ENCODE data around the gene MOGAT1. TPM values are rescaled to one million over a fixed set of nuclear protein-coding genes. Genes with fewer than 3 reads are reported as not detected.

The MOGAT1 gene
- total RNA-seq, 3 donors from 2014 or later (not counting 1 experiment from before 2014, with no cell fraction given) = not detected

DNA sequence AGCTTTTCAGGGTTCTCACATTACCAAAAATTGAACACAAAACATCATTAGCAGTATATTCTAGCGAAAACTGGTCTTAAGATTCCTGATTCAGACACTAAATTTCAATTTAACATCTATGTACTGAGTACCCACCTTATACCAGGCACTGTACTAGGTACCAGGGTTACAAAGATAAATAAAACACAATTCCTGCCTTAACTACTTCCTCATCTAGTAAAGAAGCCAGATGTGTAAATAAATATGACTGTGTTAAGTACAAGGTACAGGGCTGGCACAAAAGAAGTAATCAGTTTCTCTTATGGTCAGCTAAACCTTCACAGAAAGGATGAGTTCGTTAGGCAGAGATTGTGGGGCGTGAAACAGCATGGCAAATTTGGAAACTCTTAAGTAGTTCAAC lies 21.7 kb upstream of the MOGAT1 start:
- no peaks in the 10 kb centered on the region for H3K27me3 Mint-ChIP-seq (ENCODE audit: low read depth in 2 of 2)
- Histone ChIP-seq H3K27ac (ENCODE audit: low read length) (no peak overlapping the region), H3K4me3 (ENCODE audit: low read length) (no peak overlapping the region), H3K4me1 (ENCODE audit: control insufficient read depth, insufficient read depth, low read length) (peaks cover 2% of the 10 kb centered on the region), H3K27me3 (ENCODE audit: control insufficient read depth, insufficient read depth, low read length) (no peaks in the 10 kb centered on the region), H3K9me3 (ENCODE audit: control insufficient read depth, insufficient read depth, low read length) (no peaks in the 10 kb centered on the region), H3K36me3 (ENCODE audit: control insufficient read depth, insufficient read depth, low read length) (peaks cover 21% of the 10 kb centered on the region)
- ATAC-seq = no peak
- no peak for DNase-seq
- H3K36me3 Mint-ChIP-seq = peaks cover 12% of the 10 kb centered on the region
- intact Hi-C loops (cut with micrococcal nuclease) = no loop called here
- H3K27ac Mint-ChIP-seq = no peak overlapping the region
- 98% methylated on average over 3 of the region's 3 CpGs for WGBS (ENCODE audit: insufficient coverage)
- TF ChIP-seq, protein P1, sequence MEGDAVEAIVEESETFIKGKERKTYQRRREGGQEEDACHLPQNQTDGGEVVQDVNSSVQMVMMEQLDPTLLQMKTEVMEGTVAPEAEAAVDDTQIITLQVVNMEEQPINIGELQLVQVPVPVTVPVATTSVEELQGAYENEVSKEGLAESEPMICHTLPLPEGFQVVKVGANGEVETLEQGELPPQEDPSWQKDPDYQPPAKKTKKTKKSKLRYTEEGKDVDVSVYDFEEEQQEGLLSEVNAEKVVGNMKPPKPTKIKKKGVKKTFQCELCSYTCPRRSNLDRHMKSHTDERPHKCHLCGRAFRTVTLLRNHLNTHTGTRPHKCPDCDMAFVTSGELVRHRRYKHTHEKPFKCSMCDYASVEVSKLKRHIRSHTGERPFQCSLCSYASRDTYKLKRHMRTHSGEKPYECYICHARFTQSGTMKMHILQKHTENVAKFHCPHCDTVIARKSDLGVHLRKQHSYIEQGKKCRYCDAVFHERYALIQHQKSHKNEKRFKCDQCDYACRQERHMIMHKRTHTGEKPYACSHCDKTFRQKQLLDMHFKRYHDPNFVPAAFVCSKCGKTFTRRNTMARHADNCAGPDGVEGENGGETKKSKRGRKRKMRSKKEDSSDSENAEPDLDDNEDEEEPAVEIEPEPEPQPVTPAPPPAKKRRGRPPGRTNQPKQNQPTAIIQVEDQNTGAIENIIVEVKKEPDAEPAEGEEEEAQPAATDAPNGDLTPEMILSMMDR (IDR thresholded peaks at IDR 0.05) = no peak
- no peaks in the 10 kb centered on the region for H3K9me3 Mint-ChIP-seq
- H3K4me3 Mint-ChIP-seq = no peak overlapping the region
- peaks cover 23 to 25% of the 10 kb centered on the region in 2 donors for H3K4me1 Mint-ChIP-seq

DNA sequence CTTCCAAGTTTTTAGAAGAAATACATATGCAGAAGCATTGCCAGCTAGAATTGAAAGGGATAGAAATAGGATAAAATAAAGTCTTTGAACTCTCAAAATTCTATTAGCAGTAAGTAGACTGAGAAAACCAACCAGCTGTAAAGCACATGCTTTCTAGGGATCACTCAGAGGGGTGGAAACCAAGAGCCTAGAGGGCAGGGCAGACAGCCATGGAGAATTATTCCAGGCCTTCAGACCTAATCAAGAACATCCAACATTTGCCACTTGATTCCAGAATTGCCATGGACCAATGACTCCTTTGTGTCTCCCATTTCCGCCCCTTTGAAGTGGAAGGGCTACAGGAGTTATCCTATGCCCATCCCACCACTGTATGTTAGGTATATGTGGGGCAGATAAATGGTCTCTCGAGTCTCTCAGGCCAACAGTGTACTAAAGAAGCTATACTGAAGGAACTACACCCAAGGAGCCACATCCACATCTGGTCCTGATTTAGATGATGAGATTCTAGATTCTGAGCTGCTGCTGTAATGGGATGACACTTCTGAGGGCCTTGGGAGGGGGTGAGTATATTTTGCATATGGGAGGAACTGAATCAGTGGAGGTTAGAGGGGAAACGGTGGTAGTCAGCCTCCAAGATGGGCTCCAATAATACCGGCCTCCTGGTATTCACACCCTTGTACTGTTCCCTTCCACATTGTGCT lies 19.6 kb upstream of the MOGAT1 start:
- DNase-seq = no peak
- peaks cover 41 to 43% of the 10 kb centered on the region in 2 donors for H3K4me1 Mint-ChIP-seq
- H3K4me3 Mint-ChIP-seq = no peak overlapping the region
- H3K27me3 Mint-ChIP-seq (ENCODE audit: low read depth in 2 of 2) = no peaks in the 10 kb centered on the region
- Histone ChIP-seq H3K9me3 (ENCODE audit: control insufficient read depth, insufficient read depth, low read length) (no peaks in the 10 kb centered on the region), H3K27ac (ENCODE audit: low read length) (no peak overlapping the region), H3K36me3 (ENCODE audit: control insufficient read depth, insufficient read depth, low read length) (peaks cover 4% of the 10 kb centered on the region), H3K27me3 (ENCODE audit: control insufficient read depth, insufficient read depth, low read length) (no peaks in the 10 kb centered on the region), H3K4me3 (ENCODE audit: low read length) (no peak overlapping the region), H3K4me1 (ENCODE audit: control insufficient read depth, insufficient read depth, low read length) (peaks cover 18% of the 10 kb centered on the region)
- H3K9me3 Mint-ChIP-seq = no peaks in the 10 kb centered on the region
- 100% methylated on average over 2 of the region's 4 CpGs for WGBS (ENCODE audit: insufficient coverage)
- intact Hi-C loops (cut with micrococcal nuclease) = no loop called here
- TF ChIP-seq, protein P1 (IDR thresholded peaks at IDR 0.05) = no peak
- ATAC-seq = no peak
- H3K36me3 Mint-ChIP-seq = peaks cover under 1% of the 10 kb centered on the region
- no peak overlapping the region for H3K27ac Mint-ChIP-seq

DNA sequence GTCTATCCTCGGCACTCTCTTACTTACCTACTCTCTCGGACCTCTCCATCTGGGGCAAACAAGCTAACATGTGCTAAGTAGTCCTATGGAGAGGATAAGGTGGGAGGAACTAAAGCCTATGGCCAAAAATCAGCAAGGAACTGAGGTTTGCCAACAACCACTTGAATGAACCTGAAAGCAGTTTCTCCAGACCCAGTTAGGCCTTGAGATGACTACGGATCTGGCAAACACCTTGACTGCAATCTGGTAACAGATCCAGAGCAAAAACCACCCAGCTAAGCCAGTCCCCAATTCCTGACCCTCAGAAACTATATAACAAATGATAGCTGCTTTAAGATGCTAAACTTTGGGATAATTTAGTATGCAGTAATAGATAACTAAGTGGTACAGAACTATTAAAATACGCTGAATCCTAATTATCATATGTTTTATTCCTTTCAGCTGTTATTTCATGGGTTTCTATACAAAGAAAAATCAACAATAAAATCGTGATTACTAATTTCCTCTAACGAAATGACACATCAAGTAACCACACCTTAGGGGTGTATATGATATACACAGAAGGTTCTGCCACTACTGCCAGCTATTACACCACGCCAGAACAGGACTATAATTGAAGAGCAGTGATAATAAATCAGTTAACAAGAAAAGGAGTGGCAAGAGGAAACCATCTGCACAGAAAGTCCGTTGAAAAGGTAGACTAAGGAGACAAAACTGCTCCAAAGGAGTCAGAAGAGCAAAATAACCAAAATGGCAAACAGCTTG lies 18.8 kb upstream of the MOGAT1 start:
- H3K4me3 ChIP-seq (ENCODE audit: low read length) = no peak overlapping the region
- H3K4me1 Mint-ChIP-seq = peaks cover 41 to 43% of the 10 kb centered on the region in 2 donors
- no peak overlapping the region for H3K27ac ChIP-seq (ENCODE audit: low read length)
- TF ChIP-seq, protein P1 (IDR thresholded peaks at IDR 0.05) = no peak
- peaks cover 4% of the 10 kb centered on the region for H3K36me3 ChIP-seq (ENCODE audit: control insufficient read depth, insufficient read depth, low read length)
- 39% methylated on average over 3 of the region's 8 CpGs for WGBS (ENCODE audit: insufficient coverage)
- intact Hi-C loops (cut with micrococcal nuclease) = no loop called here
- peak overlapping the region in 1 of 2 donors; percentile 36 for H3K27ac Mint-ChIP-seq
- no peaks in the 10 kb centered on the region for H3K27me3 ChIP-seq (ENCODE audit: control insufficient read depth, insufficient read depth, low read length)
- H3K4me3 Mint-ChIP-seq = peak overlapping the region; percentile 17
- ATAC-seq (no peak), DNase-seq (no peak)
- no peaks in the 10 kb centered on the region for H3K27me3 Mint-ChIP-seq (ENCODE audit: low read depth in 2 of 2)
- peaks cover 21% of the 10 kb centered on the region for H3K4me1 ChIP-seq (ENCODE audit: control insufficient read depth, insufficient read depth, low read length)
- no peaks in the 10 kb centered on the region for H3K36me3 Mint-ChIP-seq
- no peaks in the 10 kb centered on the region for H3K9me3 ChIP-seq (ENCODE audit: control insufficient read depth, insufficient read depth, low read length)
- no peaks in the 10 kb centered on the region for H3K9me3 Mint-ChIP-seq
